GM19468 (cell line): Measurements from ENCODE around the gene METTL24.

Source experiments
- ATAC-seq: cut with Tn5 transposase; IDR thresholded peaks from one replicate; pipeline ENCODE4 v1.9.1; 2021; ENCODE audit warnings: mild to moderate bottlenecking, moderate library complexity, moderate number of reproducible peaks; ENCODE audit not compliant: unreplicated experiment; ENCODE audit errors: extremely low read depth

METTL24 gene, protein sequence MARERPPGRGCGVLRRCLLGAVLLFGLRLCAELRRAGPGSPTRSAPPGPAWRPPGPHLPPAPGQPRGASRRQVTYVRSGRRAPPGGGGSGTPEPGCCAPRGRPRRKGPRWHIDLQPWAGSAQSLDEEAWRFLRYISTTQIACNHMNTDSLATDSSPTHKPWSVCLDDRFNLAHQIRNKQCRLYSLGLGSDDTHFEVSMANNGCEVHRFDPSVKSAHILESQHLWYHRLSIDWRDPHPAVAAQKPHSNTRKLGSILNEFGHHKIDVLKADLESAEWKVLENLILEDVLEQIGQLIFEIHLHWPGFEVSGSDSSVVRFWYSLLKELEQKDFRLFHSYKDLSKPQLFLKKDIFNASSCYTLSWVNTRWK

DNA sequence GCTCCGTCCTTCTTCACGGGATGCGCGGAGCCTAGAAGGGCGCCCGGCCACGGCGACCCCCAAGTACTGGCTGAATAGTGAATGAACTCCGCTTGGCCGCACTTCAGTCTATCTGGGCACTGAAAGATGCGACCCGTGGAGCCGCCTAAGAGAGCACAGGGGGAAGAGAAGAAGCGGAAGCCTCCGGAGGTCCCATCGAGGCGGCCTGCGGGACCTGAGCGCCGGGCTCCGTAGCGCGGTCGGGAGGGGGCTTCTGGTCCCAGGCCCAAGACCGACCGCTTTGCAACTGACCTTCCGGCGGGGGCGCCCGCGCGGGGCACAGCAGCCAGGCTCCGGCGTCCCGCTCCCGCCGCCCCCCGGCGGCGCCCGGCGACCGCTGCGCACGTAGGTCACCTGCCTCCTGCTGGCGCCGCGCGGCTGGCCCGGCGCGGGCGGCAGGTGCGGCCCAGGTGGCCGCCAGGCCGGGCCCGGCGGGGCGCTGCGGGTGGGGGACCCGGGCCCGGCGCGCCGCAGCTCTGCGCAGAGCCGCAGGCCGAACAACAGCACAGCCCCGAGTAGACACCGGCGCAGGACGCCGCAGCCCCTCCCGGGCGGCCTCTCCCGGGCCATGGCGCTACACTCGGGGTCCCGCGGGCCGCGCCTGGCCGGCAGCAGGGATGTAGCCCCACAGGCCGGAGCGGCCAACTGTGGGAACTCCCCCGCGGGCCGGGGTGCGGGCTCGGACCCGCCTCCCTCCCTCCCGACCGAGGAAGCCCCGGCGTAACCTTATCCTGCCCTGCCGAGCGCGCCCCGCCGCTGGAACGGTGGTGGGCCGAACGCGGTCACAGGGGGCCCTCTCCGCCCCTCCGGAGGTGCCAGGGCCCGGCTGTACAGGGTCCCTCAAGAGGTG, at the start of gene METTL24:
METTL24 (minus strand) TSS at position 686 of the 889 bp plus-strand sequence; CDS start at position 609, 77 bp downstream.
- no peak for ATAC-seq

DNA sequence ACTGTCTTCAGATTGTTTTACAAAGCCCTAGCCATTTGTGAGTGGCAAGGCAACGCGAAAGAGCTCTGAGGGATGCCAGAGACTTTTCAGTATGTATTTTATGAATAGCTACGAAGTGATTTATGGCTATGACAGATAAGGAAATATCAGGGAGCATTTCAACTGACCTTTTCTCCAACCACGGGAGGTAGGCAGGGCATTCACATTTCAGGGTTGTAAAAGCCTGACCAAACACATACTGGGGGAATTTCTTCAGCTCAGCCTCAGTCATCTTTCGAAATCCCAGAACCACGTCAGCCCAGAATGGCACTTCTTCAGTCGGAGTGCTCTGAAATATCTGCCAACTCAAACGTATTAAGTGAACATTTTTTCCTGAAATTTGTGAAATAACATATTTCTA, 46.5 kb upstream of the METTL24 start:
- ATAC-seq = no peak

DNA sequence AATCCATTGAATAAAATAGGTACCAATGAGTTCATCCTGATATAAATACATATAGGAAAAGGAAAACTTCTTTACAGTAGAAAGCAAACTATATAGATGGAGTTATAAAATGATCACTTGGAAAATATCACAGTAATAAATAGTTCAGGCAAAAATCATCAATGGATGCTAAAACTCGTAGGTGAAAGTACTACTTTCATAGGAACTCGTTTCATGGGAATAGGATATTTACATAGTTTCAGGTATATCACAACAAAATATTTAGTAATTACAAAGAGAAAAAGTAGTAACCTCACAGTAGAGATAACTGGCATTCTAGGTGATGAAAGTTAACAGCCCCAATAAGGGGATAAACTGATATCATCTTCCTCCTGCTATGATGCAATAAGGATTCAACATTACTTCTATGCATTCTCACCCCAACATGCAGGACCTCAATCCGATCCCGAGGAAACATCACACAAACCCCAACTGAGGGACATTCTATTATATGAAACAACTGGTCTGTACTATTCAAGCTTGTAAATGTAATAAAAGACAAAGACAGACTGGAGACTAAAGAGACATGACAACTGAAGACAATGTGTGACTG, 43.5 kb upstream of the METTL24 start:
- ATAC-seq = no peak

DNA sequence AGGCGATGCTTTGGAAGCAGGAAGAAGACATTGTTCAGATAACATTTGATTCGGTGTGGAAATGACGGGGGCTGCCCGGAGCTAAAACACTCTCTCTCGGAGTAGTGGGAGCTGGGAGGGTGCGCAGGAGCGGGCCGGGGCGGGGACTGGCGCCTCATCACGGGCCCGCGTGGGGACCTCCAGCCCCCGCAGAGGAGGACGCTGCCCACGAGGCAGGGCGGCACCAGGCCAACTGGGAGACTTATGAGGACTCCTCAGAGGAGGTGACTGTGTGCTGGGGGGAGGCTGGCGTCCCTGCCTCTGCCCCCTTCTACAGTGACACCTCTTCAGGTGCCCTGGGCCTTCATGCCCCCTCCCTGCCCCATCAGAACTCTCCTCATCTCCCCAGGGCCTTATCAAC, 42.1 kb upstream of the METTL24 start:
- no peak for ATAC-seq

DNA sequence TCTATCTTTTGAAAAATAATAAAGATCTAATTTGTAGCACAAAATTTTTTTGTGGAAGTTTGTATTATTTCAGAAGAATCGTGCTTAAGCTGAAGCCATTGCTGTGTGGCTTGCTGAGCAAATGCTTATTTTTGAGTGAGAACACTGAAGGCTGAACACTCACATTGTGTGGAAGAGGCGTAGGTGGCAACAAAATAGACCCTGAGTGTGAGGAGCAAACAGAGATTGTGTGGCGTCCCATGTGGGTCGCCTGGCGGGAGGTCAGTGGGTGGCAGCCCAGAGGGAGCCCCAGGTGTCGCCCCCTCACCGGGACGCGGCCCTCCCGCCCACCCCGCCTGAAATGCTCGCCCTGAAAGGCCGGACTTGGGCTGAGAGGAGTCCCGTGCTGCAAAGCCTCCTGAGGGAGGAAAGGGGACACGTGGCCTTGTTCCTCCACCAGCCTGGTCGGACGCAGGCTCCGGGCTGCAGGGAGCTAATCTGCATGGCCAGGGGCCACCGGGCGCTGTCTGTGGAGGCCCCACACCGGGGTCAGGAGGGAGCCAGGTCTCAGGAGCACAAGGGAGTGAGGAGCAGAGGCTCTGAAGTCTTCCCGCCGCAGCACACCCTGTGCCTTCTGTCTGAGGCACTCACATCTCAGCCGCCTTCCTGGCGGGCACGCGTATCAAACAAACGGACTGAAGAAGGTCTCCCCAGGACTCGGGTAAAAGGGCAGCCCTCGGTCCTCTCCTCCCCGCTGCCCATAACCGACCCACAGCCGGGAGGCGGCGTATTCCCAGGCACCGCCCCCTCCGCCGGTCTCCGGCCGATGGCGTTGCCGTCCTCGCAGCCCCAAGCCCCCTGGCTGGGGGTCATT, 41.3 kb upstream of the METTL24 start:
- ATAC-seq = no peak

DNA sequence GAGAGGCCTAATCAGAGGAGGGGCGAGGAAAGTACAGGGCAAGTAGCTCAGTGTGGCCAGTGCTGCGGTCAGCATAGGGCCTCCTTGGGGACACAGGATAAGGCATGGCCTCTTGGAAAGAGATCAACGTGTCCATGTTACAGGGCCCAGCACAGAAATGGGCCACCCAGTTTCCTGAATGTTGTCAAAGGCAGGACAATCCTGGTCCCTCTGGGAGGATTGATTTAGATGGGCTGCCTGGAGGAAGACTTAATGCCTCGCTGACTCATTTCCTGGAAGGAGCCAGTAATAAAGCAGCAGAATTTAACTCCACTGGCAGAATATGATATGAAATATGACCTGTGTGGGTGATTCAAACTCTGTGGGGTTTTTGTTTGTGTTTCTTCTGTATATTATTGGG, 40.6 kb upstream of the METTL24 start:
- ATAC-seq = no peak

DNA sequence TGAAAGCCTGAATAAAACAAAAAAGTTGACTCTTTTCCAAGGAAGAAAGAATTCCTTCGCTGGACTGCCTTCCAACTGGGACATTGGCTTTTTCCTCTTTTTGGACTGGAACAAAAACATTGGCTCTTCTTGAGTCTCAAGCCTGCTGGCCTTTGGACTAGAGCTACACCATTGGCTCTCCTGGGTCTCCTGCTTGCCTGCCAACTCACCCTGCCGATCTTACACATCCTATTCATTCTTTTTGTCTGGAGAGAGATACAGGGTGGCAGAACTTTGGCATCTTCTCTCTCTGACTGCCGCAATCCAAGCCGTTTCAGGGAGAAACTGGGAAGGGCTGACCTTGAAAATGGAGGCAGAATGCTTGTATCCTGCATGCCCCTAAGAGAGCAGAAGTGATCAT, 37.1 kb upstream of the METTL24 start:
- no peak for ATAC-seq

DNA sequence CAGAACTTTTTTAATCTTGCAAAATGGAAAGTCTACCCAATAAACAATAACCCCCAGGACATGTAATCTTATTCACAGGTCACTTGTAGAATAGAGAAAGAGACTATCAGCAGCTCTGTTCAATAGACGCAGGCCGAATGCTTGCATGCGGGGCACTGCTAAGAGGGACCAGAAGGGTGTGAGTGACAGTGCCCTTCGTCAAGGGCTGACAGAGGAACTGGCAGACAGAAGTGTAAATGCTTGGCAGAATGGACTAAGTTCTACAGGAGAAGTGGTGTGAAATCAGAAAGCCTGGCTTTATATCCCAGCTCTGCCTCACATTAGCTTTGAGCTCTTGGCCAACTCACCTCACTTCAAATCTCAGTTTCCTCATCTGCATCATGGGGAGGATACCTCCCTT, 36.3 kb upstream of the METTL24 start:
- no peak for ATAC-seq

DNA sequence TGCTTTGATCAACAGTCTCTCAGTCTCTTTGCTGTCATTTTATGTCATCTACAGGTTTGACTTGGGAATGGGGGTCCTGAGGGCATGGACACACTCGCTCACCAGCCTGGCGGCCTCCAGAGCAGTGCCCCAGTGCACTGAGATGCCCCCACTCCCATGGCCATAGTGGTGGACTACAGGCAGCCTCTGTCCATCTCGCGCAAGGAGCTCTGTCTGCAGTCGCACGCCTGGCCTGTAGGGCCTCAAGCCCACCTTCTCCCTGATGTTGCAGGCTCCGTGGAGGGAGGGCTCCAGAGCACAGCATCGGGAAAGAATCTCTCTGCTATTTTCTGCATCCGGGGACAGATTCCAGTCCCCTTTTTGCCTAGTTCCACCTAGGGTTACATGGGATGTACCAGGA, 34.6 kb upstream of the METTL24 start:
- ATAC-seq = no peak

DNA sequence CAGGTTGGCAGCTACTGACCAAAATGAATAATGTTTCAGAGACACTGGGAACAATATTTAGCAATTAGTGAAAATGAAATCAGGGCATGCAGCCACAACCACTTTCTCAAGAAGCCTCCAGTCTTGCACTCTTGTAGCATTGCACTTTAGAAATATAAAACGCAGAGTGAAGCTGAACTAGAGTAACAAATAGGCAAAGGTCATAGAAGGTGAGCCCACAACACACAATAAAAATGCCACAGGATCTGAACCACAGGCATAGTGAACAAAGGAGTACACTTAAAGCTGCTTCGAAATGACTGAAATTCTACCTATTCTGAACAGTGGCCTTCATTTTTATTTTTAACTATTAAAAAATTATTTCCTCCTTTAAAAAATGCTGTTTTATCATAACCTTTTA, 32.3 kb upstream of the METTL24 start:
- no peak for ATAC-seq

DNA sequence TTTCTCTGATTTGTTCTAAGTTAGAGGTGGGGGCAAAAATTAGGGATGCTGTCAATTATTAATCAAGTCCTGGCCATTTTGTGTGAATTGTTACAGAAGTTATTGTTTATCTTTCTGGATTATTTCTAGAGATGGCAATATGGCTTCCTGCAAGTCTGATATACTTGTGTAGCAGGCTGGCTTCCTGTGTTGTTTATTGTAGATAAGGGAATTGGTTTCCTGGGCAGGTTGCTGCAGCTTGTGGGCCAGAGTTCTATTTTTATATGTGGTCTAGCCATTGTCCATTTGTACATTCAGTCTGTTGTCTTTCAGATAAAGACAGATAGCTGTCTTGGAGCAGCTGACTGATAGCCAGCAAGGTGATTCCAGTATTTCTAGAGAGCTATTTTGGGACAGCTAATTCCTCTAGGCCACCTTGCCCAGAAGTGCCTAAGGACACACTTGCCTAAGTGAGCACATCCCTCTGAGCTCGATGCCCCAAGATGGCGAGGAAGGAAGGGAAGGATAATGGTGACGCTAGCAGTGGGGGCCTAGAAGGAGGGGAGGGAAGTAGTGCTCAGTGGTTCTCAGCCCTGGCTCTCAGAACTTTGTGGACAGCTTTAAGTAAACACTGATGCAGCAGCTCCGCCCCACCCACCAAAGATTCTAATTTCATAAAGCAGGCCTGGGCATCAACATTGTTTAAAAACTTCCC, 31.7 kb upstream of the METTL24 start:
- no peak for ATAC-seq

DNA sequence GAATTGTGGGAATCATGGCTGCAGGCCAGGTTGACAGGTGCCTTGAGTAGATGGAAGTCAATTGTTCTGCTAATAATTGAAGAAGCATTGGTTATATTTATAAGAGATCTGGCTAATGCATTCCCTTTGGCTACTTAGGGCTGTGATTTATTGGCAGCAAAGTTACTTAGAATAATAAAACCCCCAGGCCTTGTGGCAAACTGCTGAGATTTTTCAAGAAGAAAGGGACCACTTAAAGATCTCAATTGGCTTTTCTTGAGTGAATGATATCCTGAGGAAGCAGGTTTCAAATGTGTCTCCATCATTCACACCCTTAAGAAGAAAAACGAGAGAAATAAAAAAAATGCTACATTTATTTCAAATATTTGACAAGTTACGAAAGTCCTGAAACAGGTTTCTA, 29.8 kb upstream of the METTL24 start:
- ATAC-seq = no peak

DNA sequence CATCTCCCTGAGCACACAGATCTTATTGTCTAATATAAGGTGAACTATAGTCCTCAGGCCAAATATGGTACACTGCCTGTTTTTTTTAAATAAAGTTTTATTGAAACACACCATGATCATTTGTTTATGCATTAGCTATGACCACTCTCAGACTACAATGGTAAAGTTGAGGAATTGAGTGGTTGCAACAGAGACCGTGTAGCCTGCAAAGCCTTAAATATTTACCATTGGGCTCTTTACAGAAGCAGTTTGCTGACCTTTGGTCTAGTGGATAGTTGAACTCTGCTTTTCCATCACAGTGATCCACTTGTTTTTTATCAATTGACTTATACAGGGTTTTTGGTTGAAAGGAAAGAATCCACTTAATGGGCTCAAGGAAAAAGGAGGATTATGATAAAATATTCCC, 27.3 kb upstream of the METTL24 start:
- no peak for ATAC-seq

DNA sequence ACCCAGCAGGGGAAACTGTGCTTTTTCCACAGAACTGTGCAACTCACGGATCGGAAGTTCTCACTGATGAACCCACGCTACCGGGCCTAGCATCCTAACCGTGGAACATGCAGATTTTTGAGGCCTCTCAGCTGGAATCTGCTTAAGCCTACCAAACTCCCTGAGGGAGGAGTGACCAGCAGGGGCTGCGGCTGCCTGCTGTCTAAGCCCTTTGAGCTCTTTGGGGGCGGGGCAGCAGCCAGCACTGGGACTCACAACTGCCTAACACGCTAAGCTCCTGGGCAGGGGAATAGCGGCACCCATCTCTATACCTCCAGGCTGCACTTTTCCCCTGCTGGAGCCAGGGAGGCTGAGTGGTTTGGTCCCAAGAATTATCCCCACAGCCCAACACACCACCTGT, 20.4 kb upstream of the METTL24 start:
- ATAC-seq = no peak

DNA sequence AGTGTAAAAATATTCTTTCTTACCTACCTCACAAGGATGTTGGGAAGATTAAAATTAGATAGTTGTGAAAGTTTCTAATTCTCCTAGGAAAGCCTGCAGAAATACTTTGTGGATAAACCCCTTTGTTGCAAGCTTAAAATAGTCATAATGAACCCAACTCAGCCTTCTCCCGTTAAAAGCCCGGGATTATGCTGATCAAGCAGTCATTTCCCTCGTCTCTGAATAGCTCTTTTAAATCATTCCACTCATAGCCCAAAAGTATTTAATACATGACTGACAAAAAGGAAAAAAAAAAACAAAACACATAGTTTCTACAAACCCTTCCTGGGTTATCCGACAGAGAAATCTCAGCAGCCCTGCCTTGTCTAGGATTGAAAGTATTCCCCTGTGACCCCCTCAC, 10.9 kb upstream of the METTL24 start:
- no peak for ATAC-seq

DNA sequence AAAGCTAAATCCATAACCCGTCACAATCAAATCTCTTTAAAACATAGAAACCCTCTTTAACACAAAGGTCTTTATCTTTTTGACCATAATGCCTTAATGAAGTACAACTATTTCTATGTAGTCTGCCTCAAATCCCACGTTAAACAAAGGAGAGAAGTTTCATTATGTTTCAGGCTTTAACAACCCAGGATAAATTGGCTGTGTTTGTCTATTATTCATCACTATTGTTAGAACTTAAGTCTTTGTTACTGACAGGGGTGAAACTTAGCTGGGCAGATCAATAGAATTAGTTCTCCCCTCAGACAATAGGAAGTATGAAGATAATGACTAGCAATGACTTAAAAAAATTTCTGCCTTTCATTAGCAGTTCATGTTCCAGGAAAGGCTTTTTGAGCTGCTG, 10.1 kb upstream of the METTL24 start:
- ATAC-seq = no peak

DNA sequence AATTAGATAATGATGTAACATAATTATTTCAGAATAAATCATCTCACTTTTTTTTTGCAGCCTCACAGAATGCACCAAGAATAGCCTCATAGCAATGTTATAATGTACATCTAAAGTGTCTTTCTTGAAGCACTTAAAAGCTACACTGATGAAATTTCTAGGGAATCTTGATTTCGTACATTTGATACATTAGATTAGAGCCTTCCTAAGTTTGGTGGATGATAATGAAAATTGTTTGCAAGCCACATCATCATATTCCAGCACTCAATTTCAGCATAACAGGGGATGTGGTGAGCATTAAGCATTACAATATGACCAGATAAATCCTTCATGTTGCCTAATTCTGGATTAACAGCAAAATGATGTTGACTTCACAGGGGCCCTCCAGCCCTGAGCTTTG, 9.7 kb upstream of the METTL24 start:
- no peak for ATAC-seq

DNA sequence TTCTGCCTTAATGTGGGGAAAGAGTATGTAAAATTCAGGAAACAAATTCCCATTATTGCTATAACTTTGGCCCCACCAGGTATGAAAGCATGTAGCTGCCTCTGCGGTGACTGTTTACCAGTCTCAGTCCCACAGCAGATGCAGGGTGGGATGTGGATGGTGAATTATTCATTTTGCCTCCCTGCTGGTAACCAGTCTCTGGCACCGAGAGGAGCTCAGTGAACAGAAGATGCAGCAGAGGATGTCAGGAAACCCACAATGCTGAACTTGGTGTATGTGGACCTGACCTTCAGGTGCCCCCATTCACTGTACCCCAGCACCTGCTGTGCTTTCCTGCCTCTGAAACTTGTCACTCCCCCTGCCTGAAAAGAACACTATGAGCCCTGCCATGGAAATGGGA, 8.8 kb upstream of the METTL24 start:
- ATAC-seq = no peak

DNA sequence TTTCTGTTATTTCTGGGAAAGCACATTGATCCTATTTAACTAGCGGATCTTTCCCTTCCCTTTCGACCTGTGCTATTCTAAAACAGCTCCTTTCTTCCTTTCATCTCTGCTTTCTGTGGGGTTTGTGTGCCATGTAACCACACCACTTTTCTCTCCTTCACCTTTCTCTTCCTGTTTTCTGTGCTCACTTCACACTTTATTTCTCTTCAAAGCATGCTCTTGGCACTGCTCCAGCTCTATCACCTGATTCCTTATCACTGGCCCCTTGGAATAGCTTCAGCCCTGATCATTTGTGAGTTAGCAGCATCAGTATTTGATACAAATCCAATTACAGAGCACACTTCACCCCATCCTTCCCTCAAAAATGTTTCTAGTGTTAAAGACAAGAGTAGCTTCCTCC, 8.1 kb upstream of the METTL24 start:
- no peak for ATAC-seq
